Effector memory CD4-positive, alpha-beta T cell (primary cell): Measurements from ENCODE around the gene HIRA.
"Not testable (repeated sequence)": the region's sequence is repeated elsewhere in the genome, so short reads cannot be mapped to it uniquely, and the experiment has no call there.

Source experiments
- DNase-seq, 3 donors: peaks; one replicate each; pipeline ENCODE4 v3.0.0-alpha.2; 2020
- H3K27ac ChIP-seq: 2 replicates; pipeline ENCODE4 v1.7.0; 2013; ENCODE audit warnings: mild to moderate bottlenecking, low read length, moderate library complexity; ENCODE audit not compliant: insufficient read depth, poor library complexity, severe bottlenecking
- H3K27me3 ChIP-seq: replicated peaks from 2 replicates; pipeline ENCODE4 v1.7.0; 2013; ENCODE audit warnings: mild to moderate bottlenecking, low read length; ENCODE audit not compliant: insufficient read depth, control insufficient read depth, poor library complexity, severe bottlenecking
- H3K36me3 ChIP-seq: 2 replicates; pipeline ENCODE4 v1.7.0; 2013; ENCODE audit warnings: mild to moderate bottlenecking, low read length, moderate library complexity; ENCODE audit not compliant: control insufficient read depth, insufficient read depth
- H3K4me1 ChIP-seq: 2 replicates; pipeline ENCODE4 v1.7.0; 2013; ENCODE audit warnings: low read length, mild to moderate bottlenecking; ENCODE audit not compliant: control insufficient read depth, insufficient read depth, poor library complexity, severe bottlenecking
- H3K4me3 ChIP-seq: 2 replicates; pipeline ENCODE4 v1.7.0; 2013; ENCODE audit warnings: low read length, low read depth, mild to moderate bottlenecking; ENCODE audit not compliant: insufficient read depth, poor library complexity, severe bottlenecking
- H3K9me3 ChIP-seq: 2 replicates; pipeline ENCODE4 v1.7.0; 2013; ENCODE audit warnings: mild to moderate bottlenecking, low read length, moderate library complexity; ENCODE audit not compliant: control insufficient read depth

The HIRA gene

GRCh38 chr22:19317865-19318264 is 113.7 kb downstream of the HIRA start:
- Histone ChIP-seq H3K9me3 (peaks cover 9% of the 10 kb centered on the region), H3K4me1 (no peaks in the 10 kb centered on the region), H3K27me3 (no peaks in the 10 kb centered on the region), H3K36me3 (no peaks in the 10 kb centered on the region), H3K4me3 (no peak overlapping the region), H3K27ac (no peak overlapping the region)
- no peak for DNase-seq

GRCh38 chr22:19307872-19308271 is 123.7 kb downstream of the HIRA start:
- H3K27ac ChIP-seq = no peak overlapping the region
- no peak for DNase-seq
- H3K4me3 ChIP-seq = no peak overlapping the region
- H3K27me3 ChIP-seq = no peaks in the 10 kb centered on the region
- no peaks in the 10 kb centered on the region for H3K36me3 ChIP-seq
- no peaks in the 10 kb centered on the region for H3K4me1 ChIP-seq
- H3K9me3 ChIP-seq = no peaks in the 10 kb centered on the region

DNA sequence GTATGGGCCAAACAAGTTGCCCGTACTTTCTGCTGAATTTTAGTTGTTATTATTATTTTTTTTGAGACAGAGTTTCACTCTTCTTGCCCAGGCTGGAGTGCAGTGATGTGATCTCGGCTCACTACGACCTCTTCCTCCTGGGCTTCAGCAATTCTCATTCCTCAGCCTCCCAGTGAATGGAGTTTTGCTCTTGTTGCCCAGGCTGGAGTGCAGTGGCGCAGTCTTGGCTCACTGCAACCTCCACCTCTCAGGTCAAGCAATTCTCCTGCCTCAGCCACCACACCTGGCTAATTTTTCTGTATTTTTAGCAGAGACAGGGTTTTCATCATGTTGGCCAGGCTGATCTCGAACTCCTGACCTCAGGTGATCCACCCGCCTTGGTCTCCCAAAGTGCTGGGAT is 125.0 kb downstream of the HIRA start:
- H3K36me3 ChIP-seq, DNase-seq, H3K4me1 ChIP-seq, H3K9me3 ChIP-seq, H3K27me3 ChIP-seq, H3K4me3 ChIP-seq, H3K27ac ChIP-seq: not testable (repeated sequence)

- no peak for DNase-seq
- H3K36me3 ChIP-seq = no peaks in the 10 kb centered on the region
These were observed 127.0 kb downstream of the HIRA start for GRCh38 chr22:19304547-19304946.

GRCh38 chr22:19303785-19304184 is 127.7 kb downstream of the HIRA start:
- no peak overlapping the region for H3K27ac ChIP-seq
- H3K4me3 ChIP-seq = no peak overlapping the region
- H3K4me1 ChIP-seq = no peaks in the 10 kb centered on the region
- no peaks in the 10 kb centered on the region for H3K36me3 ChIP-seq
- DNase-seq = no peak
- no peaks in the 10 kb centered on the region for H3K9me3 ChIP-seq
- H3K27me3 ChIP-seq = no peaks in the 10 kb centered on the region

More at GRCh38 chr22:19304547-19304946, 127.0 kb downstream of the HIRA start:
- no peak overlapping the region for H3K4me3 ChIP-seq
- H3K4me1 ChIP-seq = no peaks in the 10 kb centered on the region
- no peak overlapping the region for H3K27ac ChIP-seq
- no peaks in the 10 kb centered on the region for H3K27me3 ChIP-seq
- H3K9me3 ChIP-seq = no peaks in the 10 kb centered on the region

- H3K9me3 ChIP-seq = no peaks in the 10 kb centered on the region
- H3K27me3 ChIP-seq = no peaks in the 10 kb centered on the region
- peaks cover 6% of the 10 kb centered on the region for H3K4me1 ChIP-seq
- H3K4me3 ChIP-seq = no peak overlapping the region
- DNase-seq = no peak
- no peak overlapping the region for H3K27ac ChIP-seq
- H3K36me3 ChIP-seq = no peaks in the 10 kb centered on the region
These were observed 135.8 kb downstream of the HIRA start for GRCh38 chr22:19295733-19296132.

GRCh38 chr22:19292458-19293230 is 138.9 kb downstream of the HIRA start:
- H3K27me3 ChIP-seq = no peaks in the 10 kb centered on the region
- H3K36me3 ChIP-seq = no peaks in the 10 kb centered on the region
- H3K4me1 ChIP-seq = peaks cover 10% of the 10 kb centered on the region
- H3K4me3 ChIP-seq = peak overlapping the region; percentile 62
- DNase-seq = no peak
- H3K9me3 ChIP-seq = no peaks in the 10 kb centered on the region
- no peak overlapping the region for H3K27ac ChIP-seq

- Histone ChIP-seq H3K4me1 (peaks cover 10% of the 10 kb centered on the region), H3K27me3 (no peaks in the 10 kb centered on the region), H3K27ac (peak within 1 kb of the TSS; percentile 24), H3K36me3 (no peaks in the 10 kb centered on the region), H3K4me3 (peak within 1 kb of the TSS; percentile 62), H3K9me3 (no peaks in the 10 kb centered on the region)
- DNase-seq = peak; percentile 50 to 68 (median 58)
These were observed 139.7 kb downstream of the HIRA start, which contains the start of gene CLTCL1 for GRCh38 chr22:19291580-19292457. Gene CLTCL1, minus strand, starts transcription at chr22:19291719. Its CDS starts 78 bp downstream, at chr22:19291641.

- H3K36me3 ChIP-seq = no peaks in the 10 kb centered on the region
- no peaks in the 10 kb centered on the region for H3K27me3 ChIP-seq
- peak overlapping the region; percentile 62 for H3K4me3 ChIP-seq
- H3K9me3 ChIP-seq = no peaks in the 10 kb centered on the region
- DNase-seq = peak in 2 of 3 donors; percentile 1 to 16
- H3K27ac ChIP-seq = no peak overlapping the region
- peaks cover 10% of the 10 kb centered on the region for H3K4me1 ChIP-seq
These were observed 140.3 kb downstream of the HIRA start for GRCh38 chr22:19291218-19291579.
